GM19463 (cell line): Measurements from ENCODE around the gene HYOU1.
"Not testable (repeated sequence)": the region's sequence is repeated elsewhere in the genome, so short reads cannot be mapped to it uniquely, and the experiment has no call there.

Experiments used
- ATAC-seq: cut with Tn5 transposase; IDR thresholded peaks from one replicate; pipeline ENCODE4 v1.9.1; 2021; ENCODE audit warnings: mild to moderate bottlenecking, moderate library complexity; ENCODE audit not compliant: unreplicated experiment

HYOU1 gene

DNA sequence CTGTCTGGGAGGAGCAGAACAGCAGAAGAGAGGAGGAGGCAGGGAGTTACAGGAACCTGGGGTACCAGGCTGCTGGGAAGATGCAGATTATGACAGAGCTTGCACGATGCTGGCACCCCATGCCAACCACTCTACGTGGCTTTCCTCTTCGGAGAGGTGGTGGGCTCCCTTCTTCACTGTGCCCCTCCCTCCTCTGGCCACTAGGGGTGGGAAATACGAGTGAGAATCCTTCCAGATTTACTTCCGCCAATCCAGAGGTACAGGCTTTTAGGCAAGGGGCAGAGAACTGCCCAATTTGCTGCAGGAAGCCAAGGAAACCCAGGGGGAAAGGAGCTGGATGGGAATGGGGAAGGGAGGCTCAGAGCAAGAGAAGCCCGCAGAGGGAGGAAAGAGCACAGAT, 12.3 kb downstream of the HYOU1 start:
- ATAC-seq, result no peak

DNA sequence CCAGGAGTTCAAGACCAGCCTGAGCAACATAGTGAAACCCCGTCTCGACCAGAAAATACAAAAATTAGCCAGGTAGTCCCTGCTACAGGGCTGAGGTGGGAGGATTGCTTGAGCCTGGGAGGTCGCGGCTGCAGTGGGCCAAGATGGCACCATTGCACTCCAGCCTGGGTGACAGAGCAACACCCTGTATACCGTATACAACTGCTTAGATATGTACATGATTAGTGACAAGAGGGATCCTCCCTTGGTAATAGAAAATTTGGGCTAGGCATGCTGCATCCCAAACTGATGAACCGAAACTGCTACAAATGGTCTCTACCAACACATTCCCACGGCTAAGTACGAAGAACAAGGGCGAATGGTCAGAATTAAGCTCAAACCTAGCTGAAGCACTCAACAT, 14.1 kb downstream of the HYOU1 start:
- ATAC-seq, result no peak

GRCh38 chr11:119041821-119042514, 15.0 kb downstream of the HYOU1 start:
- ATAC-seq, result no peak

GRCh38 chr11:119039471-119039870, 17.5 kb downstream of the HYOU1 start:
- not testable (repeated sequence) for ATAC-seq

GRCh38 chr11:119038884-119039283, 18.1 kb downstream of the HYOU1 start:
- ATAC-seq, result no peak

GRCh38 chr11:119034813-119035212, 22.2 kb downstream of the HYOU1 start:
- ATAC-seq, result no peak

GRCh38 chr11:119033421-119033820, 23.6 kb downstream of the HYOU1 start:
- ATAC-seq, result not testable (repeated sequence)

GRCh38 chr11:119031912-119032280, 25.1 kb downstream of the HYOU1 start:
- ATAC-seq, result no peak

GRCh38 chr11:119030329-119031047, 26.5 kb downstream of the HYOU1 start, which contains the start of gene SLC37A4:
SLC37A4 (minus strand) TSS chr11:119030877.
- peak; percentile 89 for ATAC-seq

DNA sequence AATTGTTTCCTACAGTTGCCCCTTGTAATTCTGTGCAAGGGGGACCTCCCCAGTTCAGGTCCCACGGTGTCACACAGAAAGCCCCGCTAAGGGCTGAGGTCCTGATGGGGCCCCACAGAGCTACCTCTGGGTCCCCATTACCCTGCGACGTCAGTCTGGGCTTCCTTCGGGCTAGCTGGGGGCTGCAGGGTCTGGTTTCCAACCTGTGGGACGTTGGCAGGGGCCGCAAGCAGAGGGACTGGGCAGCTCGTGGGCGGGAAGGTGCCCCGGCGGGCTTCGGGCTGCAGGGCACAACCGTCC, 27.0 kb downstream of the HYOU1 start:
- ATAC-seq, result peak; percentile 9

- ATAC-seq, result peak; percentile 13
Observed at GRCh38 chr11:119029340-119030028, 27.5 kb downstream of the HYOU1 start.

- ATAC-seq, result no peak
Observed at GRCh38 chr11:119029069-119029339, 28.0 kb downstream of the HYOU1 start.

DNA sequence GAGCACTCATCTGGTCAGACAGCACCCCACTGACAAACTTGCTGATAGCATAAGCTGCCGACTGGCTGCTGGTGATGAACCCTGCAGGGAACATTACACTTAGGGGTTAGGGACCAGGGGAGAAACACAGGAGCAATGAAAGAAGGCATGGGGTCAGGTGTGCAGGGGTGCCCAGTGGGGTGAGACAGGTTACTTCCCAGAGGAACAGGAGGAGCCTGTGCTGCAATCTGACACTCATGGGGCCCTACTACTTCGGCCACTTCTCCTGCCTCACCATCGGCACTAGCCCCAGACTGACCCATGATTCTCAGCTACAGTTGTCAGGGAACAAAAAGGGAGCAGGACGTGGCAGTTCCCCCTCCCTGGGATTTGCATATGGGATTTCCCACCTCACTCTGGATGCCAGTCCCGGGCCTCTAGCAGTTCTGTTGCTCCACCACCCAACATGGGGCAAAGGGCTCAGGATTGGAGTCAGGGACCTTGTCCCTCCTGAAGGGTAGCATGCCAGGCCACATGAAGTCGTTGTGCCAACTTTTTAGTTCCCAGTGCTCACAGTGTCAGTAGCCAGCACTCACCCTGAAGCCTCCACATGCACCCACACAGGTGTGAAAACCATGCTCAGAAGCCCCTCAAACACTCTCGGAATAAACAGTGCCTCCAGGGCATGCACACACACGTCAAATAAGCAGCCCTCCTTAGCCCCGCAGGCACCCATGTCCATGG, 28.5 kb downstream of the HYOU1 start:
- no peak for ATAC-seq

- no peak for ATAC-seq
Observed at GRCh38 chr11:119027561-119028345, 29.3 kb downstream of the HYOU1 start.

- ATAC-seq, result no peak
Observed at GRCh38 chr11:119026970-119027369, 30.0 kb downstream of the HYOU1 start.

- ATAC-seq, result no peak
Observed at GRCh38 chr11:119025978-119026766, 30.8 kb downstream of the HYOU1 start.

GRCh38 chr11:119025541-119025940, 31.5 kb downstream of the HYOU1 start:
- no peak for ATAC-seq

DNA sequence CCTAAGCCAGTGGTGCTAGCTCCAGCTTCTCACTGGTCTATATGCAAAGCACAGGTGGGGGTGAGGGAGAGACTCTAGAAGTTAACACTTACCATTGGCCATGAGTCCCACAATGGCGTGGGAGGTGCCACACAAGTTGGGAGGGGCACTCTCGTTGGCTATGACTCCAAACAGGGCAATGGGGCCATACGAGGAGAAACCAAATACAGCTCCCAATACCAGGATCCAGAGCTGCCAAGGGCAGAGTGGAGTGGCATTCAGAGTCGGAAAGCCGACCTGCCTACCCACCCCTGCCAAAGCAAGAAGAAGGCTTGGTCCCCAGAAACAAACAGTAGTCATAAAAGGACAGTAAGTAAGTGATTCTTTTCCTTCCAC, 31.9 kb downstream of the HYOU1 start:
- ATAC-seq, result no peak

- no peak for ATAC-seq
Observed at GRCh38 chr11:119024430-119025098, 32.4 kb downstream of the HYOU1 start.

DNA sequence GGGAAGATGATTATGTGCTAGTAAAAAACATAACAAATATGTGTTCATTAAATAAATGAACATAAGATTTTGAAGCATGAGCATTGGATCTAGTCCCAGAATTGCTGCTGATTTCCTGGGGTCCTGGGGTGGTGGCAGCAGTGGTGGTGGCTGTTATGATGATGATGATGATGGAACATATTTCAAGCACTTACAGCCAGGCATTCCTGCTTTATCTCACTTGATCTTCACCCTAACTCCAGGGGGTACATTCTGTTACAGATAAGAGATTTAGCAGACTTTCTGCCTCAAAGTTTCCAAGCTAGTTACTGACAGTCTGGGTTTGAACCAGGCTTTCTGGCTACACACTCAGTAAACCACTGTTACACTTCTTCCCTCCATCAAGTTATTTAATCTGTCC, 33.3 kb downstream of the HYOU1 start:
- no peak for ATAC-seq
